ENCODE measurements around the gene NXT2. TPM values are rescaled to one million over a fixed set of nuclear protein-coding genes. Genes with fewer than 3 reads are reported as not detected.

Gene NXT2
- total RNA-seq, result 10 to 100 TPM in 1 of 5 donors, 1 to 10 TPM in 3, not detected in 1; 1.8 to 11.4 (median 6.1) TPM
- polyA plus RNA-seq, result 10 to 100 TPM in 2 of 3 donors, 1 to 10 TPM in 1; 4.8 to 15.1 (median 11.6) TPM
- long read RNA-seq, donor 1, partial matches to known transcripts, result 0 of 3 reads
- long read RNA-seq, donor 1, other reads (novel, unspliced or antisense), result 0 of 3 reads
- long read RNA-seq, donor 2, partial matches to known transcripts, result 0 of 1 reads
- long read RNA-seq, donor 2, other reads (novel, unspliced or antisense), result 0 of 1 reads
- long read RNA-seq, donor 3, partial matches to known transcripts, result 0 of 1 reads
- long read RNA-seq, donor 3, other reads (novel, unspliced or antisense), result 0 of 1 reads
- long read RNA-seq, donor 4, partial matches to known transcripts, result 0 of 1 reads
- long read RNA-seq, donor 4, other reads (novel, unspliced or antisense), result 0 of 1 reads
- long read RNA-seq, donor 5, transcript NXT2-202 (4 exons, 1,085 nt), result major isoform, 5 of 8 reads
- long read RNA-seq, donor 5, partial matches to known transcripts, result 0 of 8 reads
- long read RNA-seq, donor 5, other reads (novel, unspliced or antisense), result 0 of 8 reads
- long read RNA-seq, donor 6, transcript NXT2-203 (4 exons, 2,562 nt), result major isoform, 9 of 10 reads
- long read RNA-seq, donor 6, partial matches to known transcripts, result 0 of 10 reads
- long read RNA-seq, donor 6, other reads (novel, unspliced or antisense), result 0 of 10 reads
- long read RNA-seq, donor 7, transcript NXT2-203 (4 exons, 2,562 nt), result major isoform, 5 of 7 reads
- long read RNA-seq, donor 7, partial matches to known transcripts, result 0 of 7 reads
- long read RNA-seq, donor 7, other reads (novel, unspliced or antisense), result 0 of 7 reads
- long read RNA-seq, donor 8, transcript NXT2-202 (4 exons, 1,085 nt), result major isoform, 6 of 7 reads
- long read RNA-seq, donor 8, partial matches to known transcripts, result 0 of 7 reads
- long read RNA-seq, donor 8, other reads (novel, unspliced or antisense), result 0 of 7 reads
- long read RNA-seq, donor 9, transcript NXT2-203 (4 exons, 2,562 nt), result major isoform, 6 of 10 reads
- long read RNA-seq, donor 9, partial matches to known transcripts, result 0 of 10 reads
- long read RNA-seq, donor 9, other reads (novel, unspliced or antisense), result 0 of 10 reads
- long read RNA-seq, donor 10, transcript NXT2-202 (4 exons, 1,085 nt), result major isoform, 5 of 6 reads
- long read RNA-seq, donor 10, partial matches to known transcripts, result 0 of 6 reads
- long read RNA-seq, donor 10, other reads (novel, unspliced or antisense), result 0 of 6 reads

DNA sequence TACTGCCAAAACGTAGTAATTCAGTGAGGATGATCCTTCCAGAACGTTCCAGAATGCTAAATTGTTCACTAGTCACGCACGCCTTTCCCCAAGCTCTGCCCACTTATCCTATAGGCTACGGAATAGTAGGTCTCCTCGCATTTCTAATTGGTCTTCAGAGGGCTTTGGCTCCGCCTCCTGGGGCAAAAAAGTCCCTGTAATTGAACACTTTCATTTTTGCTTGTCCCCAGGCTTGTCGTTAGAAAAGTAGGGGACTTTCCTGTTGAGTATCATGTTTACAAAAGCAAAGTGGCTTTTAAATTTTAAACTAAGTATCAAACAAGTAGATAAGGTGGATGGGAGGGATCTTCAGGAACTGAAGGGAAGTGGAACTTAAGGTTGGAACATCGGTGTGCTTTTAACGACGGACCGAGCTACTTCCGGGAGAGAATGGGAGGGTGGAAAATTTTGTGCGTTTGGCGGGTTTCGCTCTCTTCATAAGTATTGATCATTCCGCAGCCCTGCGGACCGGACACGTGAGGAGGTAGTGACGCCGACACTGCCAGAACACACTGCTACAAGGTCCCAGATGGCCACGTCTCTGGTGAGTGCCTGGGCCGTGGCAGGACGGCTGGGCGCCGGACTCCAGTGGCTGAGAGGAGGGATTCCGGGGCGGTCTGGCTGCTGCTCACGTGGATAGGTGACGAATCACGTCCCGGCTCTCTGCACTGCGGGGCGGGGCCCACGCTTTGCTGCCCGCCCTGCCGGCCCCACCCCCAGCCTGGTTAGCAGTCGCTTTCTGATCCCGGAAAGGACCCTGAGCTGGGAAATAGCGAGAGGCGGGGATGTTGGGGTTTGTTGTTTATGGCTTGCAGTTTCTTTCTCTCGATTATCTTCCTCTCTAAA lies at the start of gene NXT2:
Gene NXT2 (plus strand): TSS at position 406 of the 885 bp plus-strand sequence. CDS start 163 bp downstream, at position 569.
- Histone ChIP-seq H3K36me3 (no peaks in the 10 kb centered on the region), H3K27me3 (no peaks in the 10 kb centered on the region), H3K9me3 (no peaks in the 10 kb centered on the region), H3K4me1 (peaks cover 0 to 4% (median 0%) of the 10 kb centered on the region in 4 donors), H3K27ac (peak within 1 kb of the TSS; percentile 82 to 94 (median 89)), H3K4me3 (peak within 1 kb of the TSS; percentile 38 to 55 (median 42))
- WGBS, 5 donors, result 3 to 34% (median 6%) methylated on average over 34 to 43 of the region's 43 CpGs
- TF ChIP-seq, protein P1, sequence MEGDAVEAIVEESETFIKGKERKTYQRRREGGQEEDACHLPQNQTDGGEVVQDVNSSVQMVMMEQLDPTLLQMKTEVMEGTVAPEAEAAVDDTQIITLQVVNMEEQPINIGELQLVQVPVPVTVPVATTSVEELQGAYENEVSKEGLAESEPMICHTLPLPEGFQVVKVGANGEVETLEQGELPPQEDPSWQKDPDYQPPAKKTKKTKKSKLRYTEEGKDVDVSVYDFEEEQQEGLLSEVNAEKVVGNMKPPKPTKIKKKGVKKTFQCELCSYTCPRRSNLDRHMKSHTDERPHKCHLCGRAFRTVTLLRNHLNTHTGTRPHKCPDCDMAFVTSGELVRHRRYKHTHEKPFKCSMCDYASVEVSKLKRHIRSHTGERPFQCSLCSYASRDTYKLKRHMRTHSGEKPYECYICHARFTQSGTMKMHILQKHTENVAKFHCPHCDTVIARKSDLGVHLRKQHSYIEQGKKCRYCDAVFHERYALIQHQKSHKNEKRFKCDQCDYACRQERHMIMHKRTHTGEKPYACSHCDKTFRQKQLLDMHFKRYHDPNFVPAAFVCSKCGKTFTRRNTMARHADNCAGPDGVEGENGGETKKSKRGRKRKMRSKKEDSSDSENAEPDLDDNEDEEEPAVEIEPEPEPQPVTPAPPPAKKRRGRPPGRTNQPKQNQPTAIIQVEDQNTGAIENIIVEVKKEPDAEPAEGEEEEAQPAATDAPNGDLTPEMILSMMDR (IDR thresholded peaks at IDR 0.05), result no peak
- TF ChIP-seq POLR2AphosphoS5 (IDR thresholded peaks at IDR 0.05) (peak in 2 of 3 donors; percentile 85 to 91), POLR2A (IDR thresholded peaks at IDR 0.05) (peak in 1 of 4 donors; percentile 46)
- peak; percentile 90 to 97 for DNase-seq
- intact Hi-C loops (cut with DNase I; ENCODE audit: low total_unique reads), result no loop called here

DNA sequence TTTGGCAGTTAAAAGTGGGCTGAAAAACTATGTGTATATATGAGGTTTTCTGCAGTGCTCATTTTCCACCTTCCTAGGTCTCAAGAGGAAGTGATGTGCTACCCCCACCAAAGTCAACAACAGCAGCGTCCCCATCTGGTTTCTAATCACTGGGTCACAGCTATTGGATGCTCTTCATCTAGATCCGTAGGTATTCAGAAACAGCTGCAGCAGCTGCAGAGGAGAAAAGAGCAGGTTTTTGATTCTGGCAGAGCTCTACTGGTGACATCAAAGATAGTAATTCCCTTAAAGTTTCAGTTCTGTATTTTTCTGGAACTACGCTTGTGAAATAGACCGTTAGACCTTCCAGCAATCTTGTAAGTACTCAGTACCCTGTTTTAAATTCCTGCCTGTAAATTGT lies 49.0 kb upstream of the NXT2 start:
- Histone ChIP-seq H3K4me1 (no peaks in the 10 kb centered on the region), H3K4me3 (no peak overlapping the region), H3K27ac (no peak overlapping the region), H3K36me3 (no peaks in the 10 kb centered on the region), H3K27me3 (no peaks in the 10 kb centered on the region), H3K9me3 (no peaks in the 10 kb centered on the region)
- TF ChIP-seq EP300 (IDR thresholded peaks at IDR 0.05) (no peak), POLR2A (IDR thresholded peaks at IDR 0.05) (no peak), POLR2AphosphoS5 (IDR thresholded peaks at IDR 0.05) (no peak)
- TF ChIP-seq, protein P1 (IDR thresholded peaks at IDR 0.05), result no peak
- WGBS, 5 donors, result 33 to 47% (median 40%) methylated on average over 4 of the region's 4 CpGs
- intact Hi-C loops (cut with DNase I; ENCODE audit: low total_unique reads), result loop anchor here (10.0 kb wide), 1 partner anchor 137 kb away; the partner anchor contains the start of gene KCNE5
- DNase-seq, result peak in 1 of 2 donors; percentile 2

DNA sequence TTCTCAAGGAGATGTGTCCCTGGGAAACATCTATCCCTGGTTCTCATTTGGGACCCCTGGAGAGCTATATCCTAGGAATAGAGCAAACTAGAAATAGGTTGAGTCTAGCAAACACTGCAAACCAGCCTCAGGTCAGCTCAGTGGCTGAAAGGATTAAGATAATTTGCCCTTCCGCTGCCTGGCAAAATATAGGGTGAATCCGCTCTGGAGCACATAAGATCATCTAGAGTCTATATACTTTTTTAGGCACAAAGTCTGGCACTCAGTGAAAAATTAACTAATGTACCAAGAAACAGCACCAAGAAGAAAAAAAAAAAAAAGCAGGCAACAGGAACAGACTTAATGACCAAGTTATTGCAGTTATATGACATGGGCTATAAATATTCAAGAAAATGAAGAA lies 47.5 kb upstream of the NXT2 start:
- no peak overlapping the region for H3K4me3 ChIP-seq
- H3K9me3 ChIP-seq, result no peaks in the 10 kb centered on the region
- intact Hi-C loops (cut with DNase I; ENCODE audit: low total_unique reads), result loop anchor here (10.0 kb wide), 1 partner anchor 136 kb away; the partner anchor contains the start of gene KCNE5
- no peaks in the 10 kb centered on the region for H3K4me1 ChIP-seq
- 70 to 91% (median 82%) methylated on average over 2 of the region's 2 CpGs for WGBS, 5 donors
- H3K27me3 ChIP-seq, result no peaks in the 10 kb centered on the region
- TF ChIP-seq, protein P1 (IDR thresholded peaks at IDR 0.05), result no peak
- TF ChIP-seq EP300 (IDR thresholded peaks at IDR 0.05) (no peak), POLR2A (IDR thresholded peaks at IDR 0.05) (no peak), POLR2AphosphoS5 (IDR thresholded peaks at IDR 0.05) (no peak)
- no peak overlapping the region for H3K27ac ChIP-seq
- H3K36me3 ChIP-seq, result no peaks in the 10 kb centered on the region
- DNase-seq, result no peak

All from stomach (tissue), 19 donors.